ENCODE results near the gene XPC. TPM values are rescaled to one million over a fixed set of nuclear protein-coding genes. Genes with fewer than 3 reads are reported as not detected.

The XPC gene
- total RNA-seq, 1 donor from 2014 or later = 37.6 TPM

GRCh38 chr3:14208168-14208567, 29.8 kb upstream of the XPC start:
- intact Hi-C loops (cut with micrococcal nuclease) = no loop called here

- intact Hi-C loops (cut with micrococcal nuclease) = no loop called here
Measured at GRCh38 chr3:14206548-14207177, 28.3 kb upstream of the XPC start.

GRCh38 chr3:14204515-14205284, 26.3 kb upstream of the XPC start:
- intact Hi-C loops (cut with micrococcal nuclease) = loop anchor here (5.0 kb wide), 2 partner anchors 307 to 718 kb away; no protein-coding TSS in a partner anchor

- intact Hi-C loops (cut with micrococcal nuclease) = loop anchor here (1.0 to 5.0 kb wide), 3 partner anchors 265 to 719 kb away; no protein-coding TSS in a partner anchor
Measured at GRCh38 chr3:14203521-14204079, 25.2 kb upstream of the XPC start.

DNA sequence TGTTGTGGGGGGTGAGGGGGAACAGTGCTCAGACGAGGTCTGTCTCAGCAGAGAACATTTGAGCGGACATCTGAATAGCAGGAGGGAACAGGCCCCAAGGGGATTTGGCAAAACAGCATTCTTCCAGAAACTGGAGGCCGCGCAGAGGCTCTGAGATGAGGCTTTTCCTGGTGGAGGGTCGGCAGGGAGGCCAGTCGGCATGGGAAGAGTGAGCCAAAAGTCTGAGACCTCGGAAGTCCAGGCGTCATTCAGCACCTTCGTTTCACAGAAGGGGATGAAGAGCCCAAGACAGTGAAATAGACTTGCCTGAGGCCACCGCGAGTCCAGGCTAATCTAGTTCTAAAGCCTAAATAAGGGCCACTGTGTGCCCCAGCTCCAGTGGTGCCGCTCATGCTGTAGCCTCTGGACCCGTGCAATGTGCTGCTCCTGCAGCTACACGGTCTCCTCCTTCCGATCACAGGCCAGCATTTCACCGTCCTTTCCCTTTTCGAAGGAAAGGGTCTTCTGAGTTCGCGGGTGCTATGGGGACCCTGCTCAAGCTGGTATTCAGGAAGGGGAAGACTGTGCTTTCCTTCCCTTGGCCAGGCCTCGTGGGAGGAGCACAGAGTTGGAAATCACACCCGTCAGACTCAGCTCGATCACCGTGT, 24.6 kb upstream of the XPC start:
- intact Hi-C loops (cut with micrococcal nuclease) = loop anchor here (1.0 to 5.0 kb wide), 3 partner anchors 265 to 719 kb away; no protein-coding TSS in a partner anchor

DNA sequence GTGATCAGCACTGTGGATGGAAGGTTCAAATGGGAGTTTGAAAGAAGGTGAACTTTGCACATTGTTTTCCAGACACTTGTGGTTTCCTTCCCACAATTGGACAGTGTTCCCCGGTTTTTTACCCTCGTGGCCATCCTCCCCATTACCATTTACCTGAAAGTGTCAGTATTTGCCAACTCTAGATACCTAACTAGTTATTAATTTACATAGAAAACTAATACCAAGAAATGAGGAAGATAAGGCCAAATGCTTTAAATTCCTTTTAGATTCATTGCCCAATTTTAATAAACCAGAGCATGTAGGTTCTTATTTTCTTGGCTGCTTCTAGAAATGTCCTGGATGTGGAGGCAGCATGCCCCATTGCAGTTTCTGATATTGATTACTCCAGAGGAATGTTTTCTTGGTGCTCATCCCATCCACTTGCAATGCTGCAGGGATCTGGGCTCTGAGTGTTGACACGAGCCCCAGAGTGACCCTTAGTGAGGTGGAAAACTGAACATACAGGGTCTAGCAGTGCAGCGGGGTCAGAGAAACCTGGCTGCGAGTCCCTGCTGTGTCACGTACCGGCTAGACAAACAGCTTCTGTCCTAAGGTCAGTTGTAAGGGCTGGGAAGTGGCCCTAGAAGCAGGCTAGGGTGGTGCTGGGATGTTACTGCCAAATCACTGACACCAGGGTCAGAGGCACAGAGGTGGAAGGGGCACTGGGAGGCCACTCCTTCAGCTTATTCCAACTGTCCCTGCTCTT, 23.7 kb upstream of the XPC start:
- intact Hi-C loops (cut with micrococcal nuclease) = loop anchor here (5.0 kb wide), 2 partner anchors 305 to 720 kb away; no protein-coding TSS in a partner anchor

DNA sequence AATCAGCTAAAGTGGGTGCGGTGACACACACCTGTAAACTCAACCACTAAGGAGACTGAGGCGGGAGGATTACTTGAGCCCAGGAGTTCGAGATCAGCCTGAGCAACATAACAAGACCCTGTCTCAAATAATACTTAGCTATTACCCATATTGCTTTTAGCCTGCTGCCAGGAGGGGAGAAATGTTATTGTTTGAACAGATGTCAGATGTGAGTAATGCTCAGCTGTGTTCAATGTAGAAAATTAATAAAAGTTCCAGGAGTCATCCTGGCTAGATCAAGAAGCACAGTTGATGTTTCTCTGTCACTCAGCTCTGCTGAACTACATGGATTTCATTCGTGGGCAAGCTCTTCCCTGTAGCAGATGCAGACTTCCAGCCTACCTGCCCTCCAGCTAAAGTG, 22.4 kb upstream of the XPC start:
- intact Hi-C loops (cut with micrococcal nuclease) = loop anchor here (5.0 kb wide), 2 partner anchors 304 to 721 kb away; no protein-coding TSS in a partner anchor

- intact Hi-C loops (cut with micrococcal nuclease) = loop anchor here (5.0 kb wide), 2 partner anchors 303 to 722 kb away; no protein-coding TSS in a partner anchor
Measured at GRCh38 chr3:14200276-14200675, 21.9 kb upstream of the XPC start.

- intact Hi-C loops (cut with micrococcal nuclease) = loop anchor here (5.0 kb wide), 2 partner anchors 302 to 723 kb away; no protein-coding TSS in a partner anchor
Measured at GRCh38 chr3:14199641-14200040, 21.2 kb upstream of the XPC start.

DNA sequence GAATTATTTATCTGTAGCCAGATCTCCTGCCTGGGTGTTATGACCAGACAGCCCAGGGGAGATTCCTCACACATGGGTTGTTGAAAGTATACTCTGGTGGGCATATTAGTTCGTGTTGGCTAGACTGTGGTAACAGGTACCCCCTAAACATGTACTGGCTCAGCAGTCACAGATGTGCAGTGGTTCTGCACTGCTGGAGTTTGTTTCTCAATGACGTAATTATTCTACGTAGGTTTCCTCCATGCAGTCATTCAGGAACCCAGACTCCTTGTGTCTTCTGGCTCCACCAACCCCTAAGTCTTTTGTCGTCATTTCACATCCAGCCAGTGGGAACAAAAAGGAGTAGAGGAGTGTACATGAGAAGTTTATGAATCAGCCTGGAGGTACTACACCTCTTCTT, 16.5 kb upstream of the XPC start:
- intact Hi-C loops (cut with micrococcal nuclease) = no loop called here

DNA sequence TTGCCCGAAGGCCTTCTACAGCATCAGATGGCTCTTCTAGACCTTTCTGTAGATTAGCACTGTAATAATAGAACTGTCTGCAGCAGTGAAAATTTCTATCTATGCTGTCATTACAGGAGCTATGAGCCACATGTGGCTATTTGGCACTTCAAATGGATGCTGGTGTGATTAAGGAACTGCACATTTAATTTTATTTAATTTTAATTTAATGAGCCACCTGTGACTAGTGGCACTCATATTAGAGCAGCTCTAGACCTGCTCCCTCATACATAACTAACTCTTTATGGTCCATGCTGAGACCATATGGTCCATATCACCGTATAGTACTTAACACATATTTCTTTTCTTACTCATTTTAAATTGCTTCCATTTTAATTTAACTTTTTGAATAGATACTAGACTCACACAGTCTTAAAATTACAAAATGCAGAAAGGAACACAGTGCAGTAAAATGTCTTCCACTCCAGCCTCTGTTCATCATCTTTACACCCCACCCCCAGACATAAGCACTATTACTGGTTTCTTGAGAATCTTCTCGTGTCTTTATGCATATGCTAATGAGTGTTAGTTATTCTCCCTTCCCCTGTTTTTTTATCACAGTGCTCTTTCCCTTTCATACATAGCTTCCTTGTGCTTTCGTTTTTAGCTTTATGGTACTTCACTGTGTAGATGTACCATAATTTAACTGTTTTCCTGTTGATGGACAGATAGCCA, 9.8 kb upstream of the XPC start:
- intact Hi-C loops (cut with micrococcal nuclease) = no loop called here

DNA sequence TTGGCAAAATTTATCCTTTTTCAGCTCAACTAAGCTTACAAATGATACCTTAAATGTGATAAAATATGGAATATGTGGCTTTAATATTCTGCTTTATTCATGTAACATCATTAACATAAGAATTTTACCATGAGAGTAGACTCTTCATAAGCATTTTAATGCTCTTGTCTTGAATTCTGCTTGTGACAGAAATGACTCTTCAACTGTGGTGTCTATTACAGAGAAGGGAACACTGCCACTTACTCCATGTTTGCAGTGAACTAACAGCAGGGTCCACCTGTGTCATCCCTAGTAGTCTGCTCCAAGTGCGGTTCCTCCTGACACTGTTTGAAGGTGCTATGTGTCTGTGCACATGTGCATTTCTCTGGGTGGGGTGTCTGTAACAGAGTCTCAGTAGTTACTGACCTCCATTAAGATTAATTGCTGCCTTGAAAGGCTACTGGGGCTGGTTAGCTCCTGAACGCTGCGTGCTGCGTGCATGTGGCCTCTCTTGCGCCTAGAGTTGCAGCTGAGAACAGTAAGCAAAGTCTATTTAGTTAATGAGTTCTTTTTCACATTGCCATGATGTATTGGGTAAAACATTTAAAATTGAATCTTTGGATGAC, 8.6 kb upstream of the XPC start:
- intact Hi-C loops (cut with micrococcal nuclease) = no loop called here

DNA sequence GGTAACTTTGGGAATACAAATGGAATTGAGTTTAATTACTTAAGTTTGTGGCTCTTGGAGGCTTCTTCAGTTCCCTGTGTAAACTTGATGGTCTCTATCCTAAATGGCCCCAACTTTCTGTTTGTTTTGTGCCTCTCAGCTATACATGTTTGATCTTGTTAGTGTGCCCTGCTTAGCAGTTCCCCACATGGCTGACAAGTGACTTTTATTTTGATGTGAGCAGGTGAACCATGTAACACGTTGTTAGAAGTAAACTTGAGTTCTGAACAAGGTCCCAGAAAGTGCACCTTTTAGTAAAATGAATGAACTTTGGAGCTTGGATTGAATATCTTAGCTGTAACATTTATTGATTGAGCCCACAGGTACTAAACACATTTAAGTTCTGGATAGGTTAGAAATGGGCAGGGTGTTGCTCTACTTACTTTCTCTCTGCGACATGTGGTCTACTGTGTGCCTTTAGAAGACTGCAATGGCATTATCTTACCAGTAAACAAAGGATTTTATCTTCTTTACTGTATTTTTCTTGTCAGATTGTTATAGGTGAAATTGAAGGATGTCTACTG, 4.7 kb upstream of the XPC start:
- intact Hi-C loops (cut with micrococcal nuclease) = no loop called here

GRCh38 chr3:14181253-14181652, 2.9 kb upstream of the XPC start:
- intact Hi-C loops (cut with micrococcal nuclease) = no loop called here

DNA sequence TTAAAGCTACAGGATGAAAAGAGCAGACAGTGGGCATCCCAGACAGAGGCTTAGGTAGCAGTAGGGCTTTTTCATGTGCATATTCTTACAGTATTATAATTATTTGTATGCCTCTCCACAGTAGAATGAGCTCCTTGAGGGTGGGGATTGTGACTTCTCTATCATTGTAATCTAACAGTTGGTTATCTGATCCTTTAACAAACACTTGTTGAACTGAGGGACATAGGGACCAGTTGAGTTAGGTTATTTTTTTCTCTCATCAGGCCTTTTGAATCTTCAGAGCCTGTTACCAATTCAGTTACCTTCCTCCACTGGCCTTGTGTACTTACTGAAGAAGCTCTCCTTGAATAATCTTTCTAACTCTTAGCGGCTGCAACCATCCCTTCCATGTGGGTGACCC, 1.4 kb upstream of the XPC start:
- intact Hi-C loops (cut with micrococcal nuclease) = loop anchor here (2.0 to 10.0 kb wide), 2 partner anchors 255 to 1421 kb away; partner anchors contain the start of genes BTD and HACL1

DNA sequence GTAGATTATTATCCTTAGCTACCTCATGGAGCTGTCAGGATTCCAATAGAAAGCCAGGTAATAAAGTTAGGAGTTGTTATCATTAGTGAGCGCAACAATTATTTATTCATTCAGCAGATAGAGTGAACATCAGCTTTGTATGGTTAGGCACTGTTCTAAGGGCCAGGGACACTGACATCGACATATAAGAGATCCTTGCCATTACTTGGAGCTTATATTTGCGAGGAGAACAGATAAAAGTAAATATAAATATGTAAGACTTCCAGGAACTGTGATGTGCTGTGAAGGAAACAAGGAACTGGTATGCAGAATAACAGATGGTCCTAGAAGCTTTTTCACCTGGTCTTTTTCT, 689 bp upstream of the XPC start:
- intact Hi-C loops (cut with micrococcal nuclease) = loop anchor here (2.0 to 10.0 kb wide), 2 partner anchors 256 to 1422 kb away; partner anchors contain the start of genes BTD and HACL1

DNA sequence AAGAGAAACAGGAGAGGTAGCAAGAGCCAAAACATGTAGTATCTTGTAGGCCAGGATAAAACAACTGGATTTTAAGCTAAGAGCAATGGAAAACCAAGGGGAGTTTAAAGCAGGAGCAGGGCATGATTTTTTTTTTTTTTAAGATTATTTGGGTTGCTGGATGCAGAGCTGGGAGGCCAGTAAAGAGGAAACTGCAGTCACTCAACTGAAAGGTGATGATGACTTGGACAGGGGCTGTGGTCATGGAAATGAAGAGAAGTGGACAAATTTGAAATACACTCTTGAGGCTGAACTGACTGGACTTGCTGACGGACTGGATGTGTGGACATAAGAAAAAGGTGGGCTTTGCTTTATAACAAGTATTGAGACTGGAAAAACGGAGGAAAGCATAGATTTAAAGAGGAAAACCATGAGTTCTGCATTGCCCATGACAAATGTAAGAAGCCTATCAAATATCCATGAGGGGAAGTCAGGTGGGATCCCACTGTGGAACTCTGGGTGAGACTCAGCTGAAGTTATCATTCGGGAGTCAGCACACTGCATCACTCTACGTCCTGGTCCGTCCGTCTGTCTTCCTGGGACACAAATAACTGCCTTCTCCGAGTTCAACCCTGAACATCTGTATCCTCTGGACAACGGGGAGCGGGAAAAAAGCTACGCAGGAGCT, 688 bp downstream of the XPC start:
- intact Hi-C loops (cut with micrococcal nuclease) = loop anchor here (1.0 to 10.0 kb wide), 8 partner anchors 33 to 1423 kb away; partner anchors contain the start of genes BTD, HACL1, HDAC11 and NR2C2

- intact Hi-C loops (cut with micrococcal nuclease) = loop anchor here (10.0 kb wide), 1 partner anchor 259 kb away; no protein-coding TSS in a partner anchor
Measured at GRCh38 chr3:14175383-14176037, 2.9 kb downstream of the XPC start.
